Fibroblast of lung (primary cell): ENCODE measurements around the gene RIPOR1. TPM values are rescaled to one million over a fixed set of nuclear protein-coding genes. Genes with fewer than 3 reads are reported as not detected.
A peak's percentile ranks its signal among the peaks of the same experiment; 100 is the strongest.

Experiments
- DNase-seq, 2 donors: peaks; one replicate each; pipeline versions ENCODE4 v3.0.0 to v3.0.0-alpha.2; 2010; ENCODE audit warnings: low read depth in 2 of 2
- H2AFZ ChIP-seq: 2 replicates; pipeline ENCODE4 v1.5.1; 2012; ENCODE audit warnings: low read length, control low read depth, inconsistent platforms
- H3K27ac ChIP-seq: 2 replicates; pipeline ENCODE4 v1.5.1; 2011; ENCODE audit warnings: low read length, control low read depth; ENCODE audit not compliant: insufficient read depth
- H3K27me3 ChIP-seq: 2 replicates; pipeline ENCODE4 v1.5.1; 2011; ENCODE audit warnings: mild to moderate bottlenecking, low read length; ENCODE audit not compliant: control insufficient read depth, insufficient read depth
- H3K36me3 ChIP-seq: 2 replicates; pipeline ENCODE4 v1.5.1; 2011; ENCODE audit warnings: low read length; ENCODE audit not compliant: control insufficient read depth, insufficient read depth
- H3K4me1 ChIP-seq: 2 replicates; pipeline ENCODE4 v1.5.1; 2011; ENCODE audit warnings: low read length; ENCODE audit not compliant: control insufficient read depth, insufficient read depth; ENCODE audit errors: extremely low read depth
- H3K4me2 ChIP-seq: 2 replicates; pipeline ENCODE4 v1.5.1; 2011; ENCODE audit warnings: low read length, control low read depth; ENCODE audit not compliant: insufficient read depth; ENCODE audit errors: extremely low read depth
- H3K4me3 ChIP-seq, 4 experiments: fragments of 200-600 bp in 1 of 4; sonication (generic) in 1 of 4; replicated peaks in 1 of 4; 2 replicates each; pipeline ENCODE4 v1.5.1; 2011 to 2016; ENCODE audit warnings: low read length in 4 of 4, low read depth in 3 of 4, mild to moderate bottlenecking in 3 of 4, control low read depth in 2 of 4, inconsistent platforms in 1 of 4, mixed read lengths in 1 of 4; ENCODE audit not compliant: insufficient read depth in 1 of 4; ENCODE audit errors: control extremely low read depth in 1 of 4
- H3K79me2 ChIP-seq: 2 replicates; pipeline ENCODE4 v1.5.1; 2012; ENCODE audit warnings: mild to moderate bottlenecking, low read length, inconsistent platforms; ENCODE audit not compliant: control insufficient read depth, insufficient read depth
- H3K9ac ChIP-seq: 2 replicates; pipeline ENCODE4 v1.5.1; 2011; ENCODE audit warnings: mild to moderate bottlenecking, low read length, control low read depth; ENCODE audit not compliant: insufficient read depth
- H3K9me3 ChIP-seq: 2 replicates; pipeline ENCODE4 v1.5.1; 2012; ENCODE audit warnings: low read depth, low read length; ENCODE audit not compliant: control insufficient read depth, insufficient read depth
- H4K20me1 ChIP-seq: 2 replicates; pipeline ENCODE4 v1.5.1; 2011; ENCODE audit warnings: low read length; ENCODE audit not compliant: control insufficient read depth, insufficient read depth; ENCODE audit errors: extremely low read depth
- CTCF ChIP-seq, 2 donors: IDR thresholded peaks in 1 of 2; conservative IDR thresholded peaks in 1 of 2; 1 replicate in 1 of 2; 2 replicates in 1 of 2; pipeline ENCODE4 v1.5.1; 2011 to 2012; ENCODE audit warnings: low read length in 2 of 2, control low read depth in 1 of 2, inconsistent platforms in 1 of 2, low read depth in 1 of 2, mild to moderate bottlenecking in 1 of 2
- EZH2 ChIP-seq: IDR thresholded peaks from 2 replicates; pipeline ENCODE4 v1.5.1; 2012; ENCODE audit warnings: low read length, control low read depth, mild to moderate bottlenecking; ENCODE audit errors: missing control alignments
- polyA plus RNA-seq, 2 donors: library from polyadenylated mRNA; depleted of rRNA in 1 of 2; stranded (reverse) in 1 of 2; unstranded in 1 of 2; fragments of >200 nt; gene quantifications; 2 replicates each; pipeline ENCODE4 v1.2.1, GENCODE V29; 2011 to 2012; ENCODE audit warnings: missing spikeins in 1 of 2
- total RNA-seq: library from RNA; depleted of rRNA; stranded (reverse); fragments of >200 nt; gene quantifications from 2 replicates; pipeline ENCODE4 v1.2.1, GENCODE V29; 2014

RIPOR1 gene
- total and polyA plus RNA-seq, 2 donors (not counting 1 experiment from before 2014, with no cell fraction given), result 13.7 to 26.6 TPM

- peaks cover 30% of the 10 kb centered on the region for H3K79me2 ChIP-seq
- H3K27me3 ChIP-seq, result no peaks in the 10 kb centered on the region
- no peaks in the 10 kb centered on the region for H4K20me1 ChIP-seq
- H2AFZ ChIP-seq, result no peak overlapping the region
- H3K4me2 ChIP-seq, result peak overlapping the region; percentile 100
- TF ChIP-seq CTCF (conservative IDR thresholded peaks at IDR 0.05 in 1 of 2, IDR thresholded peaks at IDR 0.05 in 1 of 2; ENCODE audit: low read depth in 1 of 2, low read length in 2 of 2), result no peak
- no peak for TF ChIP-seq EZH2
- H3K36me3 ChIP-seq, result no peaks in the 10 kb centered on the region
- peak overlapping the region; percentile 86 to 90 (median 87) for H3K4me3 ChIP-seq
- peak; percentile 29 to 48 for DNase-seq
- peak overlapping the region; percentile 92 for H3K9ac ChIP-seq
- peaks cover 4% of the 10 kb centered on the region for H3K4me1 ChIP-seq
- H3K27ac ChIP-seq, result peak overlapping the region; percentile 95
- H3K9me3 ChIP-seq, result no peaks in the 10 kb centered on the region
These were observed 397 bp downstream of the RIPOR1 start for GRCh38 chr16:67528870-67529581.

GRCh38 chr16:67529582-67530012 is 968 bp downstream of the RIPOR1 start:
- peak overlapping the region; percentile 95 for H3K27ac ChIP-seq
- no peak for TF ChIP-seq CTCF (conservative IDR thresholded peaks at IDR 0.05 in 1 of 2, IDR thresholded peaks at IDR 0.05 in 1 of 2; ENCODE audit: low read depth in 1 of 2, low read length in 2 of 2)
- TF ChIP-seq EZH2, result no peak
- DNase-seq, result peak; percentile 25 to 32
- H3K9ac ChIP-seq, result peak overlapping the region; percentile 92
- peak overlapping the region; percentile 53 for H2AFZ ChIP-seq
- peaks cover 30% of the 10 kb centered on the region for H3K79me2 ChIP-seq
- H4K20me1 ChIP-seq, result no peaks in the 10 kb centered on the region
- peak overlapping the region; percentile 100 for H3K4me2 ChIP-seq
- H3K4me1 ChIP-seq, result peaks cover 4% of the 10 kb centered on the region
- peak overlapping the region; percentile 86 to 90 (median 87) for H3K4me3 ChIP-seq
- no peaks in the 10 kb centered on the region for H3K27me3 ChIP-seq
- no peaks in the 10 kb centered on the region for H3K36me3 ChIP-seq
- H3K9me3 ChIP-seq, result no peaks in the 10 kb centered on the region

- Histone ChIP-seq H3K4me3 (peak overlapping the region; percentile 86 to 90 (median 87)), H3K9me3 (no peaks in the 10 kb centered on the region), H3K36me3 (no peaks in the 10 kb centered on the region), H3K27me3 (no peaks in the 10 kb centered on the region), H3K4me2 (peak overlapping the region; percentile 100), H3K4me1 (peaks cover 4% of the 10 kb centered on the region), H4K20me1 (no peaks in the 10 kb centered on the region), H3K27ac (peak overlapping the region; percentile 95), H3K79me2 (peaks cover 30% of the 10 kb centered on the region), H2AFZ (peak overlapping the region; percentile 53), H3K9ac (peak overlapping the region; percentile 92)
- TF ChIP-seq CTCF (conservative IDR thresholded peaks at IDR 0.05 in 1 of 2, IDR thresholded peaks at IDR 0.05 in 1 of 2; ENCODE audit: low read depth in 1 of 2, low read length in 2 of 2), result no peak
- no peak for TF ChIP-seq EZH2
- DNase-seq, result peak; percentile 72 to 85
These were observed 1.6 kb downstream of the RIPOR1 start for GRCh38 chr16:67530013-67530939.
